Esophagus squamous epithelium (tissue), 5 donors: ENCODE results near the gene WFDC10A. TPM values are rescaled to one million over a fixed set of nuclear protein-coding genes. Genes with fewer than 3 reads are reported as not detected.

Experiments
- DNase-seq: peaks from one replicate; lab custom pipeline; 2025; lab: John Stamatoyannopoulos, UW
- H3K27ac ChIP-seq, 4 donors: fragments of 200-600 bp; sonication (generic); one replicate each; pipeline ENCODE4 v1.5.1; 2016 to 2019; ENCODE audit warnings: mild to moderate bottlenecking in 1 of 4
- H3K27me3 ChIP-seq, 4 donors: fragments of 200-600 bp; sonication (generic); 1 replicate in 3 of 4; 2 replicates in 1 of 4; pipeline versions ENCODE4 v1.5.1 to v1.6.0; 2017 to 2021; ENCODE audit warnings: antibody characterized with exemption in 1 of 4
- H3K36me3 ChIP-seq, 3 donors: fragments of 200-600 bp; sonication (generic); one replicate each; pipeline ENCODE4 v1.5.1; 2016 to 2019
- H3K4me1 ChIP-seq, 3 donors: fragments of 200-600 bp; sonication (generic); one replicate each; pipeline ENCODE4 v1.5.1; 2017 to 2019
- H3K4me3 ChIP-seq, 4 donors: fragments of 200-600 bp; sonication (generic); 1 replicate in 3 of 4; 2 replicates in 1 of 4; pipeline ENCODE4 v1.5.1; 2016 to 2019; ENCODE audit warnings: mild to moderate bottlenecking in 2 of 4, moderate library complexity in 1 of 4
- H3K9me3 ChIP-seq, 3 donors: fragments of 200-600 bp; sonication (generic); one replicate each; pipeline ENCODE4 v1.5.1; 2016 to 2019
- POLR2A ChIP-seq, 4 donors: fragments of 450-650 bp; IDR thresholded peaks; one replicate each; pipeline ENCODE4 v1.6.1; 2017; ENCODE audit warnings: antibody characterized with exemption in 4 of 4, mild to moderate bottlenecking in 4 of 4, moderate library complexity in 3 of 4
- WGBS, 2 donors: methylation state at CpG; one replicate each; pipeline ENCODE4 v1.1.5; 2018; 5-methylcytosine and 5-hydroxymethylcytosine counted together
- intact Hi-C: fragments of 100-400 bp; cut with DNase I; formaldehyde crosslinking; loops from one replicate; pipeline ENCODE4 v1.15.0; 2022
- total RNA-seq, 4 donors: library from RNA; depleted of rRNA; stranded (reverse); fragments of >200 nt; gene quantifications; one replicate each; pipeline ENCODE4 v1.1.0, GENCODE V29; 2016
- TF ChIP-seq, protein P1 (sequence below), 6 experiments: fragments of 450-650 bp in 4 of 6; fragments of 200-600 bp in 2 of 6; sonication (generic) in 2 of 6; IDR thresholded peaks; one replicate each; pipeline ENCODE4 v1.5.1; 2016 to 2019; ENCODE audit warnings: antibody characterized with exemption in 6 of 6, mild to moderate bottlenecking in 4 of 6, moderate library complexity in 4 of 6
- donor health status: DM: yes; HTN: yes; CAD: no.

WFDC10A gene
- total RNA-seq, 4 donors from 2014 or later = not detected

DNA sequence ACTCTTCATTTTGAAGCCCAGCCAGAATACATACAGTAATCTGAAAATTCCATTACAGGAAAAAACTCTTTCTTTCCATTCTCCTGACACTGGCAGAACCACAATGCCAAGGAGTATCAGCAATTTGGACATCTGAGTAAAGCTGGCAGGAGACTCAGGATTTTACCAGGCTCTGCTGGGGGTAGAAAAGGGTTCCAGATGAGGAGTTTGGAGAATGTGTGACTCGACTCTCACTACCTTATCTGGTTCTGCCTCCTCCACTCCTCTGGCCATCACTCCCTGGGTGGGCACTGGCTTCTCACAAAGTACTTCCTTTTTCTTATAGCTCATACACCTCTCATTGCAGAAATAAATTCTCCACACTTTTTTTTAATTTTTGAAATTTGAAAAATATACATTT is 39.8 kb upstream of the WFDC10A start:
- Histone ChIP-seq H3K4me3 (no peak overlapping the region), H3K27me3 (peaks cover 0 to 31% (median 0%) of the 10 kb centered on the region in 4 donors), H3K27ac (no peak overlapping the region), H3K36me3 (no peaks in the 10 kb centered on the region), H3K9me3 (no peaks in the 10 kb centered on the region), H3K4me1 (no peaks in the 10 kb centered on the region)
- DNase-seq = no peak
- intact Hi-C loops = no loop called here
- 7 to 13% methylated on average over 1 of the region's 1 CpG for WGBS, 2 donors
- TF ChIP-seq, protein P1, sequence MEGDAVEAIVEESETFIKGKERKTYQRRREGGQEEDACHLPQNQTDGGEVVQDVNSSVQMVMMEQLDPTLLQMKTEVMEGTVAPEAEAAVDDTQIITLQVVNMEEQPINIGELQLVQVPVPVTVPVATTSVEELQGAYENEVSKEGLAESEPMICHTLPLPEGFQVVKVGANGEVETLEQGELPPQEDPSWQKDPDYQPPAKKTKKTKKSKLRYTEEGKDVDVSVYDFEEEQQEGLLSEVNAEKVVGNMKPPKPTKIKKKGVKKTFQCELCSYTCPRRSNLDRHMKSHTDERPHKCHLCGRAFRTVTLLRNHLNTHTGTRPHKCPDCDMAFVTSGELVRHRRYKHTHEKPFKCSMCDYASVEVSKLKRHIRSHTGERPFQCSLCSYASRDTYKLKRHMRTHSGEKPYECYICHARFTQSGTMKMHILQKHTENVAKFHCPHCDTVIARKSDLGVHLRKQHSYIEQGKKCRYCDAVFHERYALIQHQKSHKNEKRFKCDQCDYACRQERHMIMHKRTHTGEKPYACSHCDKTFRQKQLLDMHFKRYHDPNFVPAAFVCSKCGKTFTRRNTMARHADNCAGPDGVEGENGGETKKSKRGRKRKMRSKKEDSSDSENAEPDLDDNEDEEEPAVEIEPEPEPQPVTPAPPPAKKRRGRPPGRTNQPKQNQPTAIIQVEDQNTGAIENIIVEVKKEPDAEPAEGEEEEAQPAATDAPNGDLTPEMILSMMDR (IDR thresholded peaks at IDR 0.05) = no peak
- no peak for TF ChIP-seq POLR2A (IDR thresholded peaks at IDR 0.05)

DNA sequence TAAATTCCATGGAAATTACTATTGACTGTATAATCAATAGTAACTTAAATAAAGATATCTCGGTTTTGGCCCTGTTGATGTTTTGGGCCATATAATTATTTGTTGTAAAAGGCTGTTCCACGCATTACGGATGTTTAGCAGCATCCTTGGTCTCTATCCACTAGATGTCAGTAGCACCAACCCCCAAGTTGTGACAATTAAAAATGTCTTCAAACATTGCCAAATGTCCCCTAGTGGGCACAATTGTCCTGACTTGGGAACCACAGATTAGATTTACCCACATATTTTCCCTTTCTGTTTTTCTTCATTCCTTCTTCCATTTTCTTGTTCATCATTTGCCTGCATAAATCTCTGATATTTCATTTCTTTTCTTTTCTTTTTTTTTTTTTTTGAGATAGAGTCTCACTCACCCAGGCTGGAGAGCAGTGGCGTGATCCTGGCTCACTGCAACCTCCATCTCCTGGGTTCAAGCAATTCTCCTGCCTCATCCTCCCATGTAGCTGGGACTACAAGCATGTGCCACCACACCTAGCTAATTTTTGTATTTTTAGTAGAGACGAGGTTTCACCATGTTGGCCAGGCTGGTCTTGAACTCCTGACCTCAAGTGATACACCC is 36.9 kb upstream of the WFDC10A start:
- DNase-seq = no peak
- Histone ChIP-seq H3K27me3 (peaks cover 0 to 52% (median 0%) of the 10 kb centered on the region in 4 donors), H3K27ac (no peak overlapping the region), H3K4me3 (no peak overlapping the region), H3K4me1 (no peaks in the 10 kb centered on the region), H3K9me3 (no peaks in the 10 kb centered on the region), H3K36me3 (no peaks in the 10 kb centered on the region)
- no peak for TF ChIP-seq POLR2A (IDR thresholded peaks at IDR 0.05)
- TF ChIP-seq, protein P1 (IDR thresholded peaks at IDR 0.05) = peak in 3 of 6 experiments; percentile 24 to 59 (median 51)
- 56 to 69% methylated on average over 5 of the region's 5 CpGs for WGBS, 2 donors
- intact Hi-C loops = no loop called here

DNA sequence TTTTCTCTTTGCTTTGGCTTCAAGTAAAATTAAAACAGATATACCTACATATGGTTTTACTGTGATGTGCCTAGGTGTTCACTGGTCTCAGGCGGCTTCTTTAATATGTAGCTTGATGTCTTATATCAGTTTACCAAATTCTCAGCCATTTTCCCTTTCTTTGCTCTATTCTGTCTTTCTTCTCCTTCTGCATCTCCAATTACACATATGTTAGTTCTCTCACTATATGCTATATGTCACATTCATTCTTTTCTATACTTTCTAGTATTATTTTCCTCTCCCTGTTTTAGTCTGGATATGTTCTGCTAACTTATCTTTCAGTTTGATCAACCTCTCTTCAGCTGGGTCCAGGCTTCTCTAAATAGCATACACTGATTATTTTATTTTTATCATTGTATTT is 36.0 kb upstream of the WFDC10A start:
- H3K27ac ChIP-seq = no peak overlapping the region
- no peaks in the 10 kb centered on the region for H3K36me3 ChIP-seq
- no peaks in the 10 kb centered on the region for H3K4me1 ChIP-seq
- no peaks in the 10 kb centered on the region for H3K9me3 ChIP-seq
- 34 to 92% methylated on average over 1 of the region's 1 CpG for WGBS, 2 donors
- H3K27me3 ChIP-seq = peaks cover 0 to 55% (median 0%) of the 10 kb centered on the region in 4 donors
- TF ChIP-seq, protein P1 (IDR thresholded peaks at IDR 0.05) = no peak
- no peak for TF ChIP-seq POLR2A (IDR thresholded peaks at IDR 0.05)
- DNase-seq = no peak
- H3K4me3 ChIP-seq = no peak overlapping the region
- intact Hi-C loops = no loop called here

GRCh38 chr20:45595235-45595634 is 34.3 kb upstream of the WFDC10A start:
- H3K4me1 ChIP-seq = no peaks in the 10 kb centered on the region
- intact Hi-C loops = no loop called here
- TF ChIP-seq POLR2A (IDR thresholded peaks at IDR 0.05) = no peak
- TF ChIP-seq, protein P1 (IDR thresholded peaks at IDR 0.05) = no peak
- no peak overlapping the region for H3K4me3 ChIP-seq
- no peak overlapping the region for H3K27ac ChIP-seq
- no peaks in the 10 kb centered on the region for H3K9me3 ChIP-seq
- no peaks in the 10 kb centered on the region for H3K36me3 ChIP-seq
- 0% methylated on average over 1 of the region's 1 CpG; no CpG with 5 or more reads in 1 of the 2 donors for WGBS, 2 donors
- no peak for DNase-seq
- peaks cover 0 to 59% (median 0%) of the 10 kb centered on the region in 4 donors for H3K27me3 ChIP-seq

- Histone ChIP-seq H3K27me3 (peaks cover 0 to 26% (median 0%) of the 10 kb centered on the region in 4 donors), H3K4me1 (no peaks in the 10 kb centered on the region), H3K4me3 (no peak overlapping the region), H3K27ac (no peak overlapping the region), H3K9me3 (peaks cover 0 to 7% (median 4%) of the 10 kb centered on the region in 3 donors), H3K36me3 (no peaks in the 10 kb centered on the region)
- TF ChIP-seq POLR2A (IDR thresholded peaks at IDR 0.05) = no peak
- TF ChIP-seq, protein P1 (IDR thresholded peaks at IDR 0.05) = no peak
- no peak for DNase-seq
- intact Hi-C loops = no loop called here
- WGBS, 2 donors = 92 to 93% methylated on average over 1 of the region's 1 CpG
Observed at GRCh38 chr20:45607810-45608209, 21.7 kb upstream of the WFDC10A start.
